Hepatocyte (in vitro differentiated cells): ENCODE results near the gene UNC13A. TPM values are rescaled to one million over a fixed set of nuclear protein-coding genes. Genes with fewer than 3 reads are reported as not detected.
A peak's percentile ranks its signal among the peaks of the same experiment; 100 is the strongest.

ENCODE experiments used
- DNase-seq: peaks from one replicate; pipeline ENCODE4 v3.0.0-alpha.2; 2016; ENCODE audit warnings: low spot score
- H2AFZ ChIP-seq: fragments of 200-600 bp; sonication (generic); 2 replicates; pipeline ENCODE4 v1.6.0; 2016; ENCODE audit warnings: antibody characterized with exemption, mild to moderate bottlenecking
- H3K27ac ChIP-seq: fragments of 200-600 bp; sonication (generic); 2 replicates; pipeline ENCODE4 v1.5.1; 2016; ENCODE audit warnings: mild to moderate bottlenecking
- H3K27me3 ChIP-seq: fragments of 200-600 bp; sonication (generic); 2 replicates; pipeline ENCODE4 v1.6.1; 2016
- H3K36me3 ChIP-seq: fragments of 200-600 bp; sonication (generic); replicated peaks from 2 replicates; pipeline ENCODE4 v1.5.1; 2016; ENCODE audit warnings: low read depth; ENCODE audit not compliant: insufficient read depth
- H3K4me1 ChIP-seq: fragments of 200-600 bp; sonication (generic); 2 replicates; pipeline ENCODE4 v1.5.1; 2016; ENCODE audit warnings: mild to moderate bottlenecking, moderate library complexity; ENCODE audit not compliant: insufficient read depth
- H3K4me2 ChIP-seq: fragments of 200-600 bp; sonication (generic); 2 replicates; pipeline ENCODE4 v1.6.0; 2016
- H3K4me3 ChIP-seq: fragments of 200-600 bp; sonication (generic); 2 replicates; pipeline ENCODE4 v1.5.1; 2016; ENCODE audit warnings: mild to moderate bottlenecking
- H3K79me2 ChIP-seq: fragments of 200-600 bp; sonication (generic); 2 replicates; pipeline ENCODE4 v1.6.0; 2017; ENCODE audit warnings: mild to moderate bottlenecking
- H3K9me2 ChIP-seq: fragments of 200-600 bp; sonication (generic); replicated peaks from 2 replicates; pipeline ENCODE4 v1.6.0; 2017; ENCODE audit warnings: mild to moderate bottlenecking; ENCODE audit not compliant: insufficient read depth
- H3K9me3 ChIP-seq: fragments of 200-600 bp; sonication (generic); 2 replicates; pipeline ENCODE4 v1.5.1; 2016; ENCODE audit warnings: low read depth, mild to moderate bottlenecking
- H4K20me1 ChIP-seq: fragments of 200-600 bp; sonication (generic); 2 replicates; pipeline ENCODE4 v1.6.0; 2016; ENCODE audit warnings: mild to moderate bottlenecking; ENCODE audit not compliant: insufficient read depth, poor library complexity, severe bottlenecking
- CTCF ChIP-seq: fragments of 200-600 bp; sonication (generic); IDR thresholded peaks from 2 replicates; pipeline ENCODE4 v1.5.1; 2016; ENCODE audit warnings: antibody characterized with exemption, mild to moderate bottlenecking; ENCODE audit not compliant: poor library complexity
- EZH2 ChIP-seq: fragments of 200-600 bp; sonication (generic); IDR thresholded peaks from 2 replicates; pipeline ENCODE4 v1.6.1; 2016; ENCODE audit warnings: antibody characterized with exemption, mild to moderate bottlenecking, borderline replicate concordance
- EZH2phosphoT487 ChIP-seq: fragments of 200-600 bp; sonication (generic); IDR thresholded peaks from one replicate; pipeline ENCODE4 v1.6.1; 2018; ENCODE audit warnings: antibody characterized with exemption, mild to moderate bottlenecking, low read depth, moderate library complexity; ENCODE audit not compliant: unreplicated experiment, severe bottlenecking
- WGBS: methylation state at CpG from one replicate; pipeline ENCODE4 v1.1.6; 2016; ENCODE audit warnings: low lambda C conversion rate; ENCODE audit errors: missing lambda C conversion rate; 5-methylcytosine and 5-hydroxymethylcytosine counted together
- polyA plus RNA-seq: library from polyadenylated mRNA; unstranded; fragments of >200 nt; fragmentation: Nextera tagmentation; extraction: Ambion mirVana; gene quantifications from 2 replicates; pipeline ENCODE4 v1.2.1, GENCODE V29; 2016
- total RNA-seq: library from RNA; depleted of rRNA; stranded (reverse); fragments of >200 nt; gene quantifications from 2 replicates; pipeline ENCODE4 v1.2.3, GENCODE V29; 2014

The UNC13A gene
- total and polyA plus RNA-seq, 2 experiments from 2014 or later = 0.10 TPM; not detected in 1

- Histone ChIP-seq H3K79me2 (no peaks in the 10 kb centered on the region), H3K9me3 (no peaks in the 10 kb centered on the region), H3K4me3 (no peak overlapping the region), H3K36me3 (no peaks in the 10 kb centered on the region), H3K4me1 (no peaks in the 10 kb centered on the region), H3K27me3 (no peaks in the 10 kb centered on the region), H4K20me1 (no peaks in the 10 kb centered on the region), H2AFZ (no peak overlapping the region), H3K9me2 (no peaks in the 10 kb centered on the region), H3K4me2 (no peak overlapping the region), H3K27ac (no peak overlapping the region)
- TF ChIP-seq EZH2phosphoT487 (no peak), CTCF (no peak), EZH2 (no peak)
- WGBS = 91% methylated on average over 7 of the region's 7 CpGs
- DNase-seq = no peak
These were observed 76.5 kb downstream of the UNC13A start for GRCh38 chr19:17611462-17612244.

GRCh38 chr19:17610384-17610783 is 77.8 kb downstream of the UNC13A start:
- no peak overlapping the region for H2AFZ ChIP-seq
- no peaks in the 10 kb centered on the region for H3K79me2 ChIP-seq
- H3K9me2 ChIP-seq = no peaks in the 10 kb centered on the region
- H3K4me1 ChIP-seq = peaks cover 5% of the 10 kb centered on the region
- no peaks in the 10 kb centered on the region for H3K9me3 ChIP-seq
- 89% methylated on average over 7 of the region's 7 CpGs for WGBS
- H3K36me3 ChIP-seq = no peaks in the 10 kb centered on the region
- H3K4me3 ChIP-seq = no peak overlapping the region
- no peaks in the 10 kb centered on the region for H3K27me3 ChIP-seq
- no peak for DNase-seq
- no peak for TF ChIP-seq EZH2phosphoT487
- H4K20me1 ChIP-seq = no peaks in the 10 kb centered on the region
- H3K4me2 ChIP-seq = no peak overlapping the region
- H3K27ac ChIP-seq = no peak overlapping the region

- no peak overlapping the region for H2AFZ ChIP-seq
- WGBS = 93% methylated on average over 9 of the region's 9 CpGs
- TF ChIP-seq EZH2phosphoT487 (no peak), CTCF (no peak), EZH2 (no peak)
These were observed 80.2 kb downstream of the UNC13A start for GRCh38 chr19:17607936-17608335.

GRCh38 chr19:17606590-17607185 is 81.5 kb downstream of the UNC13A start:
- Histone ChIP-seq H3K27ac (no peak overlapping the region), H4K20me1 (no peaks in the 10 kb centered on the region), H3K4me3 (no peak overlapping the region), H3K9me3 (no peaks in the 10 kb centered on the region), H3K4me1 (peaks cover 5% of the 10 kb centered on the region), H3K79me2 (no peaks in the 10 kb centered on the region), H2AFZ (no peak overlapping the region), H3K9me2 (no peaks in the 10 kb centered on the region), H3K36me3 (no peaks in the 10 kb centered on the region), H3K4me2 (peak overlapping the region; percentile 79), H3K27me3 (peaks cover 21% of the 10 kb centered on the region)
- WGBS = 25% methylated on average over 17 of the region's 18 CpGs
- no peak for DNase-seq
- TF ChIP-seq EZH2phosphoT487 = no peak
- no peak for TF ChIP-seq EZH2
- TF ChIP-seq CTCF = no peak

More at GRCh38 chr19:17607936-17608335, 80.2 kb downstream of the UNC13A start:
- no peak overlapping the region for H3K4me2 ChIP-seq
- no peaks in the 10 kb centered on the region for H4K20me1 ChIP-seq
- peaks cover 5% of the 10 kb centered on the region for H3K4me1 ChIP-seq
- H3K27me3 ChIP-seq = peaks cover 11% of the 10 kb centered on the region
- no peak for DNase-seq
- H3K9me3 ChIP-seq = no peaks in the 10 kb centered on the region
- no peak overlapping the region for H3K27ac ChIP-seq
- H3K79me2 ChIP-seq = no peaks in the 10 kb centered on the region
- no peaks in the 10 kb centered on the region for H3K36me3 ChIP-seq
- H3K9me2 ChIP-seq = no peaks in the 10 kb centered on the region
- no peak overlapping the region for H3K4me3 ChIP-seq
